HepG2 (cell line): ENCODE measurements around the gene MAP3K4. TPM values are rescaled to one million over a fixed set of nuclear protein-coding genes. Genes with fewer than 3 reads are reported as not detected.

Experiments
- ERF ChIP-seq: IDR thresholded peaks from 2 replicates; pipeline ENCODE4 v1.6.1; 2018; ENCODE audit warnings: missing biosample characterization, missing genetic modification reagents
- HOXD1 ChIP-seq: sonication (generic); formaldehyde crosslinking; IDR thresholded peaks from 2 replicates; pipeline ENCODE4 v1.5.0; 2020; ENCODE audit warnings: missing genetic modification reagents
- IKZF1 ChIP-seq: fragments of 450-650 bp; IDR thresholded peaks from 2 replicates; pipeline ENCODE4 v1.7.1; 2016
- MED1 ChIP-seq: sonication (generic); formaldehyde crosslinking; IDR thresholded peaks from 2 replicates; pipeline ENCODE4 v1.4.0; 2020; ENCODE audit warnings: missing genetic modification reagents
- SAP130 ChIP-seq: IDR thresholded peaks from 2 replicates; pipeline ENCODE4 v1.6.1; 2016; ENCODE audit warnings: low read depth
- SIN3B ChIP-seq: fragments of 150-350 bp; IDR thresholded peaks from 2 replicates; pipeline ENCODE4 v1.6.1; 2014; ENCODE audit warnings: low read length
- ZNF253 ChIP-seq: sonication (generic); formaldehyde crosslinking; IDR thresholded peaks from 2 replicates; pipeline ENCODE4 v1.8.0; 2022; ENCODE audit warnings: mild to moderate bottlenecking, missing genetic modification reagents, borderline replicate concordance
- ZNF564 ChIP-seq: sonication (generic); formaldehyde crosslinking; IDR thresholded peaks from 2 replicates; pipeline ENCODE4 v1.8.1; 2023; ENCODE audit warnings: mild to moderate bottlenecking, missing genetic modification reagents
- polyA plus RNA-seq, 8 experiments: library from polyadenylated mRNA; depleted of rRNA in 3 of 8; stranded (reverse) in 7 of 8; unstranded in 1 of 8; fragments of >200 nt; fragmentation: Illumina TruSeq in 4 of 8; extraction: Trizol in 4 of 8; gene quantifications; 2 replicates each; pipeline versions ENCODE4 v1.2.1 to v1.2.3, GENCODE V29; 2011 to 2016; ENCODE audit warnings: low read depth in 4 of 8, missing spikeins in 1 of 8, mixed read lengths in 1 of 8; ENCODE audit not compliant: insufficient read depth in 1 of 8
- total RNA-seq, 5 experiments: library from RNA; depleted of rRNA; stranded (reverse); fragments of >200 nt; fragmentation: Illumina TruSeq; extraction: Trizol; gene quantifications; 2 replicates each; pipeline ENCODE4 v1.2.3, GENCODE V29; 2016; ENCODE audit warnings: low read depth in 1 of 5
- TF ChIP-seq, protein P1 (sequence below): sonication (generic); formaldehyde crosslinking; IDR thresholded peaks from 2 replicates; pipeline ENCODE4 v1.5.0; 2020; ENCODE audit warnings: missing genetic modification reagents
- TF ChIP-seq, protein P2 (sequence below): sonication (generic); formaldehyde crosslinking; IDR thresholded peaks from 2 replicates; pipeline ENCODE4 v1.5.0; 2020; ENCODE audit warnings: missing genetic modification reagents, mild to moderate bottlenecking, borderline replicate concordance
- TF ChIP-seq, protein P3 (sequence below): sonication (generic); formaldehyde crosslinking; IDR thresholded peaks from 2 replicates; pipeline ENCODE4 v1.5.0; 2020; ENCODE audit warnings: mild to moderate bottlenecking, missing genetic modification reagents
- TF ChIP-seq, protein P4 (sequence below): sonication (generic); formaldehyde crosslinking; IDR thresholded peaks from 2 replicates; pipeline ENCODE4 v1.9.0; 2022; ENCODE audit warnings: low read depth, missing genetic modification reagents
- TF ChIP-seq, protein P5 (sequence below): sonication (generic); formaldehyde crosslinking; IDR thresholded peaks from 2 replicates; pipeline ENCODE4 v1.9.0; 2021; ENCODE audit warnings: missing genetic modification reagents, mild to moderate bottlenecking, borderline replicate concordance
- TF ChIP-seq, protein P6 (sequence below): sonication (generic); formaldehyde crosslinking; IDR thresholded peaks from 2 replicates; pipeline ENCODE4; 2020; ENCODE audit warnings: missing genetic modification reagents, mild to moderate bottlenecking, borderline replicate concordance
- TF ChIP-seq, protein P7 (sequence below): sonication (generic); formaldehyde crosslinking; IDR thresholded peaks from 2 replicates; pipeline ENCODE4 v1.5.0; 2020; ENCODE audit warnings: missing genetic modification reagents, mild to moderate bottlenecking, borderline replicate concordance

Gene MAP3K4
- total and polyA plus RNA-seq, 2 of the 13 experiments (the other 11 are each of a cell fraction or from before 2014, with no cell fraction given) = 12.9 to 33.6 TPM

DNA sequence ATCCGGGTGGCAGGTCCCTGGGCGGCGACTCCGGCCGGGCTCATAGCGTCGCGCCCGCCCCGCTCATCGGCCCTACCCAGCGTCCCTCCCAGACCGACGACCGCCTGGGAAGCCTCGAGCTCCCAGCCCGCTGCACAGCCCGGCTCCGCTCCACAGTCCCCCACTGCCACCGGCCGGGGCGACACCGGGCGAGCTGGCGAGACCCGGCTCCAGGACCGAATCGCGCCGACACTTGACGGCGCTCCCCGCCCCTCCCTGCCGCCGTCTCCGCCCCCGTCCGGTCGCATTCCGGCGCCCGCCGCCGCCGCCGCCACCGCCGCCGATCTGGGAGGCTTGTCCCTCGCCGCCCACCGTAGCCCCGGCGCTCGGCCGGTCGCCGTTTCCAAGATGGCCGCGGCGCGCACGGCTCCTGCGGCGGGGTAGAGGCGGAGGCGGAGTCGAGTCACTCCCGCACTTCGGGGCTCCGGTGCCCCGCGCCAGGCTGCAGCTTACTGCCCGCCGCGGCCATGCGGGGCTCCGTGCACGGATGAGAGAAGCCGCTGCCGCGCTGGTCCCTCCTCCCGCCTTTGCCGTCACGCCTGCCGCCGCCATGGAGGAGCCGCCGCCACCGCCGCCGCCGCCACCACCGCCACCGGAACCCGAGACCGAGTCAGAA, at the start of gene MAP3K4 (continued):
- TF ChIP-seq, protein P1, sequence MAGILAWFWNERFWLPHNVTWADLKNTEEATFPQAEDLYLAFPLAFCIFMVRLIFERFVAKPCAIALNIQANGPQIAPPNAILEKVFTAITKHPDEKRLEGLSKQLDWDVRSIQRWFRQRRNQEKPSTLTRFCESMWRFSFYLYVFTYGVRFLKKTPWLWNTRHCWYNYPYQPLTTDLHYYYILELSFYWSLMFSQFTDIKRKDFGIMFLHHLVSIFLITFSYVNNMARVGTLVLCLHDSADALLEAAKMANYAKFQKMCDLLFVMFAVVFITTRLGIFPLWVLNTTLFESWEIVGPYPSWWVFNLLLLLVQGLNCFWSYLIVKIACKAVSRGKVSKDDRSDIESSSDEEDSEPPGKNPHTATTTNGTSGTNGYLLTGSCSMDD (CRISPR knock-in tag) = 0 out of 2 replicates have a peak, but pooled peaks have one; percentile 30
- peak; percentile 83 for TF ChIP-seq ERF
- TF ChIP-seq, protein P2, sequence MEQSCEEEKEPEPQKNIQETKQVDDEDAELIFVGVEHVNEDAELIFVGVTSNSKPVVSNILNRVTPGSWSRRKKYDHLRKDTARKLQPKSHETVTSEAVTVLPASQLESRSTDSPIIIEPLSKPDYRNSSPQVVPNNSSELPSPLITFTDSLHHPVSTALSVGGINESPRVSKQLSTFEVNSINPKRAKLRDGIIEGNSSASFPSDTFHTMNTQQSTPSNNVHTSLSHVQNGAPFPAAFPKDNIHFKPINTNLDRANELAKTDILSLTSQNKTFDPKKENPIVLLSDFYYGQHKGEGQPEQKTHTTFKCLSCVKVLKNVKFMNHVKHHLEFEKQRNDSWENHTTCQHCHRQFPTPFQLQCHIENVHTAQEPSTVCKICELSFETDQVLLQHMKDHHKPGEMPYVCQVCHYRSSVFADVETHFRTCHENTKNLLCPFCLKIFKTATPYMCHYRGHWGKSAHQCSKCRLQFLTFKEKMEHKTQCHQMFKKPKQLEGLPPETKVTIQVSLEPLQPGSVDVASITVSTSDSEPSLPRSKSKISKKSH (CRISPR knock-in tag) = 0 out of 2 replicates have a peak, but pooled peaks have one; percentile 17
- TF ChIP-seq SIN3B = peak; percentile 68; the same call in 1 of the 2 replicates
- no peak for TF ChIP-seq IKZF1
- TF ChIP-seq SAP130 = peak; percentile 86
- TF ChIP-seq, protein P3, sequence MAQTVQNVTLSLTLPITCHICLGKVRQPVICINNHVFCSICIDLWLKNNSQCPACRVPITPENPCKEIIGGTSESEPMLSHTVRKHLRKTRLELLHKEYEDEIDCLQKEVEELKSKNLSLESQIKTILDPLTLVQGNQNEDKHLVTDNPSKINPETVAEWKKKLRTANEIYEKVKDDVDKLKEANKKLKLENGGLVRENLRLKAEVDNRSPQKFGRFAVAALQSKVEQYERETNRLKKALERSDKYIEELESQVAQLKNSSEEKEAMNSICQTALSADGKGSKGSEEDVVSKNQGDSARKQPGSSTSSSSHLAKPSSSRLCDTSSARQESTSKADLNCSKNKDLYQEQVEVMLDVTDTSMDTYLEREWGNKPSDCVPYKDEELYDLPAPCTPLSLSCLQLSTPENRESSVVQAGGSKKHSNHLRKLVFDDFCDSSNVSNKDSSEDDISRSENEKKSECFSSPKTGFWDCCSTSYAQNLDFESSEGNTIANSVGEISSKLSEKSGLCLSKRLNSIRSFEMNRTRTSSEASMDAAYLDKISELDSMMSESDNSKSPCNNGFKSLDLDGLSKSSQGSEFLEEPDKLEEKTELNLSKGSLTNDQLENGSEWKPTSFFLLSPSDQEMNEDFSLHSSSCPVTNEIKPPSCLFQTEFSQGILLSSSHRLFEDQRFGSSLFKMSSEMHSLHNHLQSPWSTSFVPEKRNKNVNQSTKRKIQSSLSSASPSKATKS (CRISPR knock-in tag) = no peak
- TF ChIP-seq ZNF564 (CRISPR knock-in tag) = peak; percentile 89
- TF ChIP-seq, protein P4, sequence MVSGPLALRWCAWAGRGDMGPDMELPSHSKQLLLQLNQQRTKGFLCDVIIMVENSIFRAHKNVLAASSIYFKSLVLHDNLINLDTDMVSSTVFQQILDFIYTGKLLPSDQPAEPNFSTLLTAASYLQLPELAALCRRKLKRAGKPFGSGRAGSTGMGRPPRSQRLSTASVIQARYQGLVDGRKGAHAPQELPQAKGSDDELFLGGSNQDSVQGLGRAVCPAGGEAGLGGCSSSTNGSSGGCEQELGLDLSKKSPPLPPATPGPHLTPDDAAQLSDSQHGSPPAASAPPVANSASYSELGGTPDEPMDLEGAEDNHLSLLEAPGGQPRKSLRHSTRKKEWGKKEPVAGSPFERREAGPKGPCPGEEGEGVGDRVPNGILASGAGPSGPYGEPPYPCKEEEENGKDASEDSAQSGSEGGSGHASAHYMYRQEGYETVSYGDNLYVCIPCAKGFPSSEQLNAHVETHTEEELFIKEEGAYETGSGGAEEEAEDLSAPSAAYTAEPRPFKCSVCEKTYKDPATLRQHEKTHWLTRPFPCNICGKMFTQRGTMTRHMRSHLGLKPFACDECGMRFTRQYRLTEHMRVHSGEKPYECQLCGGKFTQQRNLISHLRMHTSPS (CRISPR knock-in tag) = no peak; the same call in 1 of the 2 replicates
- TF ChIP-seq HOXD1 = no peak
- TF ChIP-seq, protein P5, sequence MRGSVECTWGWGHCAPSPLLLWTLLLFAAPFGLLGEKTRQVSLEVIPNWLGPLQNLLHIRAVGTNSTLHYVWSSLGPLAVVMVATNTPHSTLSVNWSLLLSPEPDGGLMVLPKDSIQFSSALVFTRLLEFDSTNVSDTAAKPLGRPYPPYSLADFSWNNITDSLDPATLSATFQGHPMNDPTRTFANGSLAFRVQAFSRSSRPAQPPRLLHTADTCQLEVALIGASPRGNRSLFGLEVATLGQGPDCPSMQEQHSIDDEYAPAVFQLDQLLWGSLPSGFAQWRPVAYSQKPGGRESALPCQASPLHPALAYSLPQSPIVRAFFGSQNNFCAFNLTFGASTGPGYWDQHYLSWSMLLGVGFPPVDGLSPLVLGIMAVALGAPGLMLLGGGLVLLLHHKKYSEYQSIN (CRISPR knock-in tag) = no peak
- TF ChIP-seq, protein P6, sequence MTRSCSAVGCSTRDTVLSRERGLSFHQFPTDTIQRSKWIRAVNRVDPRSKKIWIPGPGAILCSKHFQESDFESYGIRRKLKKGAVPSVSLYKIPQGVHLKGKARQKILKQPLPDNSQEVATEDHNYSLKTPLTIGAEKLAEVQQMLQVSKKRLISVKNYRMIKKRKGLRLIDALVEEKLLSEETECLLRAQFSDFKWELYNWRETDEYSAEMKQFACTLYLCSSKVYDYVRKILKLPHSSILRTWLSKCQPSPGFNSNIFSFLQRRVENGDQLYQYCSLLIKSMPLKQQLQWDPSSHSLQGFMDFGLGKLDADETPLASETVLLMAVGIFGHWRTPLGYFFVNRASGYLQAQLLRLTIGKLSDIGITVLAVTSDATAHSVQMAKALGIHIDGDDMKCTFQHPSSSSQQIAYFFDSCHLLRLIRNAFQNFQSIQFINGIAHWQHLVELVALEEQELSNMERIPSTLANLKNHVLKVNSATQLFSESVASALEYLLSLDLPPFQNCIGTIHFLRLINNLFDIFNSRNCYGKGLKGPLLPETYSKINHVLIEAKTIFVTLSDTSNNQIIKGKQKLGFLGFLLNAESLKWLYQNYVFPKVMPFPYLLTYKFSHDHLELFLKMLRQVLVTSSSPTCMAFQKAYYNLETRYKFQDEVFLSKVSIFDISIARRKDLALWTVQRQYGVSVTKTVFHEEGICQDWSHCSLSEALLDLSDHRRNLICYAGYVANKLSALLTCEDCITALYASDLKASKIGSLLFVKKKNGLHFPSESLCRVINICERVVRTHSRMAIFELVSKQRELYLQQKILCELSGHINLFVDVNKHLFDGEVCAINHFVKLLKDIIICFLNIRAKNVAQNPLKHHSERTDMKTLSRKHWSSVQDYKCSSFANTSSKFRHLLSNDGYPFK (CRISPR knock-in tag) = no peak
- 0 out of 2 replicates have a peak, but pooled peaks have one; percentile 10 for TF ChIP-seq MED1
- TF ChIP-seq, protein P7, sequence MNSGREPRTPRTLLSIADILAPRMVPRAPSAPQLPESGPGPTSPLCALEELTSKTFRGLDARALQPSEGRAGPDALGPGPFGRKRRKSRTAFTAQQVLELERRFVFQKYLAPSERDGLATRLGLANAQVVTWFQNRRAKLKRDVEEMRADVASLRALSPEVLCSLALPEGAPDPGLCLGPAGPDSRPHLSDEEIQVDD (CRISPR knock-in tag) = no peak
- TF ChIP-seq ZNF253 (CRISPR knock-in tag) = no peak
